SK-N-SH (cell line): ENCODE measurements around the gene SV2C. TPM values are rescaled to one million over a fixed set of nuclear protein-coding genes. Genes with fewer than 3 reads are reported as not detected.
A peak's percentile ranks its signal among the peaks of the same experiment; 100 is the strongest.

Source experiments
- CTCF ChIA-PET: fragments of 300-600, 350-600 bp; formaldehyde crosslinking; extraction: SDS; loops from one replicate; lab custom pipeline; 2021; lab: Yijun Ruan, JAX
- POLR2A ChIA-PET: fragments of 350-600 bp; sonication (Branson Sonifier 250); formaldehyde crosslinking; extraction: SDS; loops from one replicate; lab custom pipeline; 2020; ENCODE audit warnings: antibody characterized with exemption, inconsistent platforms; lab: Yijun Ruan, JAX
- DNase-seq: peaks from one replicate; pipeline ENCODE4 v3.0.0; 2012
- H2AFZ ChIP-seq: fragments of 200-600 bp; sonication (generic); 2 replicates; pipeline ENCODE4 v1.8.1; 2016; ENCODE audit warnings: antibody characterized with exemption, mild to moderate bottlenecking, low read depth
- H3F3A ChIP-seq: fragments of 200-600 bp; sonication (generic); replicated peaks from 2 replicates; pipeline ENCODE3; 2016; ENCODE audit warnings: antibody characterized with exemption, mild to moderate bottlenecking; ENCODE audit not compliant: insufficient read depth
- H3K27ac ChIP-seq, 2 experiments: fragments of 200-500 bp in 1 of 2; fragments of 200-600 bp in 1 of 2; sonication (Bioruptor generic) in 1 of 2; sonication (generic), shearing (Covaris generic) in 1 of 2; 2 replicates each; pipeline versions ENCODE4 v1.5.1 to v1.6.1; 2014 to 2016; ENCODE audit warnings: low read depth in 2 of 2, inconsistent platforms in 1 of 2, low read length in 1 of 2, mild to moderate bottlenecking in 1 of 2, mixed read lengths in 1 of 2
- H3K27me3 ChIP-seq: fragments of 200-600 bp; sonication (generic), shearing (Covaris generic); 2 replicates; pipeline ENCODE4 v1.6.1; 2016; ENCODE audit warnings: mixed run types; ENCODE audit not compliant: insufficient read depth
- H3K36me3 ChIP-seq, 2 experiments: fragments of 200-500 bp in 1 of 2; fragments of 200-600 bp in 1 of 2; sonication (Bioruptor generic) in 1 of 2; sonication (generic) in 1 of 2; replicated peaks in 1 of 2; 2 replicates each; pipeline versions ENCODE3 to v1.5.1; 2014 to 2016; ENCODE audit warnings: low read length in 1 of 2, mild to moderate bottlenecking in 1 of 2; ENCODE audit not compliant: insufficient read depth in 2 of 2, control insufficient read depth in 1 of 2
- H3K4me1 ChIP-seq, 2 experiments: fragments of 200-500 bp in 1 of 2; fragments of 200-600 bp in 1 of 2; sonication (Bioruptor generic) in 1 of 2; sonication (generic), shearing (Covaris generic) in 1 of 2; 2 replicates each; pipeline versions ENCODE4 v1.5.1 to v1.6.1; 2014 to 2016; ENCODE audit warnings: low read depth in 1 of 2, low read length in 1 of 2, mixed run types in 1 of 2; ENCODE audit not compliant: insufficient read depth in 2 of 2, control insufficient read depth in 1 of 2
- H3K4me2 ChIP-seq: fragments of 200-600 bp; sonication (generic), shearing (Covaris generic); 2 replicates; pipeline ENCODE4 v1.6.1; 2017; ENCODE audit warnings: mixed run types
- H3K4me3 ChIP-seq, 2 experiments: fragments of 200-500 bp in 1 of 2; fragments of 200-600 bp in 1 of 2; sonication (Bioruptor generic) in 1 of 2; sonication (generic), shearing (Covaris generic) in 1 of 2; 2 replicates each; pipeline versions ENCODE4 v1.5.1 to v1.8.1; 2014 to 2016; ENCODE audit warnings: low read depth in 2 of 2, inconsistent platforms in 1 of 2, low read length in 1 of 2, mild to moderate bottlenecking in 1 of 2, mixed read lengths in 1 of 2, moderate library complexity in 1 of 2
- H3K79me2 ChIP-seq: fragments of 200-600 bp; sonication (generic); 2 replicates; pipeline ENCODE4 v1.8.1; 2017; ENCODE audit warnings: mild to moderate bottlenecking; ENCODE audit not compliant: insufficient read depth
- H3K9ac ChIP-seq: fragments of 200-600 bp; sonication (generic); 2 replicates; pipeline ENCODE4 v1.6.1; 2017; ENCODE audit warnings: mixed run types
- H3K9me2 ChIP-seq: fragments of 200-600 bp; sonication (generic); 2 replicates; pipeline ENCODE4 v1.6.1; 2017; ENCODE audit warnings: mixed run types
- H3K9me3 ChIP-seq: fragments of 200-600 bp; sonication (generic); 2 replicates; pipeline ENCODE4 v1.6.1; 2017; ENCODE audit warnings: mixed run types, mild to moderate bottlenecking, moderate library complexity
- H4K20me1 ChIP-seq: fragments of 200-600 bp; sonication (generic); 2 replicates; pipeline ENCODE4 v1.6.1; 2017; ENCODE audit warnings: mild to moderate bottlenecking, mixed run types; ENCODE audit not compliant: insufficient read depth
- CHD2 ChIP-seq: fragments of 150-350 bp; IDR thresholded peaks from 2 replicates; pipeline ENCODE4 v1.6.1; 2018; ENCODE audit warnings: low read length; ENCODE audit not compliant: partially characterized antibody
- FOSL2 ChIP-seq: IDR thresholded peaks from 2 replicates; pipeline ENCODE4 v1.4.0; 2012; ENCODE audit warnings: low read depth, mild to moderate bottlenecking, moderate library complexity, borderline replicate concordance
- FOXJ3 ChIP-seq: sonication (generic); formaldehyde crosslinking; IDR thresholded peaks from 2 replicates; pipeline ENCODE4 v1.5.1; 2020; ENCODE audit warnings: mild to moderate bottlenecking, missing genetic modification reagents
- GABPA ChIP-seq: IDR thresholded peaks from 2 replicates; pipeline ENCODE4 v1.4.0; 2012; ENCODE audit warnings: low read depth, mild to moderate bottlenecking
- IRF3 ChIP-seq: fragments of 150-350 bp; IDR thresholded peaks from 2 replicates; pipeline ENCODE4 v1.6.1; 2016; ENCODE audit warnings: mild to moderate bottlenecking, low read depth, low read length
- MAX ChIP-seq: IDR thresholded peaks from 2 replicates; pipeline ENCODE4 v1.4.0; 2012; ENCODE audit warnings: low read depth
- MEF2A ChIP-seq: IDR thresholded peaks from 2 replicates; pipeline ENCODE4 v1.4.0; 2012; ENCODE audit warnings: low read depth, borderline replicate concordance
- REST ChIP-seq: IDR thresholded peaks from 2 replicates; pipeline ENCODE4 v1.6.1; 2012; ENCODE audit warnings: mild to moderate bottlenecking, low read depth, low read length, moderate library complexity
- RFX5 ChIP-seq: IDR thresholded peaks from 2 replicates; pipeline ENCODE4 v1.6.1; 2012; ENCODE audit warnings: mild to moderate bottlenecking, improper control_type of control experiment, low read length
- TAF1 ChIP-seq: IDR thresholded peaks from 2 replicates; pipeline ENCODE4 v1.6.1; 2012; ENCODE audit warnings: low read depth, mild to moderate bottlenecking, low read length, moderate library complexity, borderline replicate concordance
- ZBTB33 ChIP-seq: IDR thresholded peaks from 2 replicates; pipeline ENCODE4 v1.4.0; 2012; ENCODE audit warnings: low read depth, borderline replicate concordance
- WGBS: methylation state at CpG from one replicate; pipeline ENCODE4 v1.1.6; 2017; ENCODE audit warnings: low lambda C conversion rate; 5-methylcytosine and 5-hydroxymethylcytosine counted together
- polyA plus RNA-seq, 3 experiments: library from polyadenylated mRNA; depleted of rRNA; stranded (reverse); fragments of >200 nt; gene quantifications; 2 replicates each; pipeline ENCODE4 v1.2.3, GENCODE V29; 2012

The SV2C gene
- polyA plus RNA-seq, 1 of the 3 experiments (the other 2 are of a cell fraction), result 0.05 TPM

GRCh38 chr5:76083555-76084495 lies 642 bp downstream of the SV2C start:
- no peaks in the 10 kb centered on the region for H3K79me2 ChIP-seq
- DNase-seq, result peak; percentile 65
- no peaks in the 10 kb centered on the region for H3K9me3 ChIP-seq
- H3K27me3 ChIP-seq, result peaks cover 28% of the 10 kb centered on the region
- ChIA-PET CTCF (interaction anchor here (0.6 to 7.8 kb wide), 13 partner anchors 12 to 320 kb away, joined by 3 to 79 read pairs (median 4); partner anchors contain the start of gene IQGAP2), POLR2A (interaction anchor here (0.6 to 3.1 kb wide), 11 partner anchors 16 to 349 kb away, joined by 3 to 28 read pairs (median 4); no protein-coding TSS in a partner anchor)
- H4K20me1 ChIP-seq, result no peaks in the 10 kb centered on the region
- peak overlapping the region in 1 of 2 experiments; percentile 98; a peak in 2 of 4 replicates for H3K27ac ChIP-seq
- H3K4me2 ChIP-seq, result peak overlapping the region; percentile 66; the same call in 1 of the 2 replicates
- no peaks in the 10 kb centered on the region for H3K36me3 ChIP-seq
- peaks cover 0 to 2% of the 10 kb centered on the region in 2 experiments; a peak in 2 of 4 replicates for H3K4me1 ChIP-seq
- no peak overlapping the region for H2AFZ ChIP-seq
- WGBS, result 3% methylated on average over 28 of the region's 50 CpGs
- H3F3A ChIP-seq, result no peaks in the 10 kb centered on the region
- H3K4me3 ChIP-seq, result peak overlapping the region; percentile 16 to 55; a peak in 3 of 4 replicates
- TF ChIP-seq TAF1 (no peak), FOSL2 (no peak), FOXJ3 (CRISPR knock-in tag) (no peak), CHD2 (no peak), RFX5 (no peak), IRF3 (no peak), ZBTB33 (no peak), REST (no peak), GABPA (no peak), MAX (no peak), MEF2A (no peak)
- H3K9me2 ChIP-seq, result no peaks in the 10 kb centered on the region
- no peak overlapping the region for H3K9ac ChIP-seq
